ENCODE data around the gene ZMYM5.

GRCh38 chr13:19817106-19817505, 46.3 kb downstream of the ZMYM5 start:
- no peak for TF ChIP-seq CTCF (IDR thresholded peaks at IDR 0.05 in 8 of 11, conservative IDR thresholded peaks at IDR 0.05 in 3 of 11)
- TF ChIP-seq POLR2A (IDR thresholded peaks at IDR 0.05): no peak
